K562 (cell line): ENCODE results near the gene SH2D7. TPM values are rescaled to one million over a fixed set of nuclear protein-coding genes. Genes with fewer than 3 reads are reported as not detected.

Source experiments
- ATAC-seq: fragments of 200-7000 bp; cut with Tn5 transposase; 3 replicates; pipeline ENCODE4 v1.9.1; 2020; ENCODE audit warnings: moderate library complexity
- BruUV-seq: library from RNA; stranded (reverse); fragments of 400-500 nt; replicated peaks from 2 replicates; lab custom pipeline; 2021; lab: Mats Ljungman, UMichigan
- CTCF ChIA-PET: fragments of 300-600 bp; formaldehyde crosslinking; extraction: SDS; loops from one replicate; lab custom pipeline; 2021; ENCODE audit warnings: low intra/inter-chr PET ratio; lab: Yijun Ruan, JAX
- POLR2A ChIA-PET: fragments of 300-600, 350-650 bp; sonication (Branson Sonifier 250); formaldehyde crosslinking; extraction: SDS; loops from one replicate; lab custom pipeline; 2021; ENCODE audit warnings: antibody characterized with exemption, inconsistent platforms; lab: Yijun Ruan, JAX
- DNase-seq, 4 experiments: peaks; one replicate each; pipeline versions ENCODE4 v3.0.0 to v3.0.0-alpha.2; 2011 to 2018; ENCODE audit warnings: low spot score in 3 of 4, mixed read lengths in 3 of 4; ENCODE audit errors: extremely low read depth in 1 of 4
- FAIRE-seq: peaks from 2 replicates; lab custom pipeline; 2011; peaks lifted over from hg19 to GRCh38; lab: Jason Lieb, UNC
- H2AFZ ChIP-seq: 2 replicates; pipeline ENCODE4 v1.6.0; 2011; ENCODE audit warnings: low read depth, low read length, control low read depth, inconsistent platforms
- H3K27ac ChIP-seq: fragments of 200-600 bp; 3 replicates; pipeline ENCODE4 v1.8.0; 2011; ENCODE audit warnings: low read depth, mild to moderate bottlenecking, control low read depth, inconsistent platforms, low read length, moderate library complexity, mixed read lengths; ENCODE audit errors: extremely low read depth
- H3K27me3 ChIP-seq, 2 experiments: fragments of 300-600 bp in 1 of 2; 2 replicates in 1 of 2; 3 replicates in 1 of 2; pipeline versions ENCODE4 v1.6.0 to v1.8.0; 2011; ENCODE audit warnings: inconsistent platforms in 2 of 2, low read length in 2 of 2, mild to moderate bottlenecking in 1 of 2, mixed read lengths in 1 of 2, moderate library complexity in 1 of 2; ENCODE audit not compliant: control insufficient read depth in 2 of 2, insufficient read depth in 2 of 2
- H3K36me3 ChIP-seq: fragments of 300-600 bp; 3 replicates; pipeline ENCODE4 v1.8.0; 2011; ENCODE audit warnings: mild to moderate bottlenecking, low read length, inconsistent platforms; ENCODE audit not compliant: control insufficient read depth, insufficient read depth
- H3K4me1 ChIP-seq, 2 experiments: fragments of 200-600 bp in 1 of 2; replicated peaks in 1 of 2; 2 replicates in 1 of 2; 3 replicates in 1 of 2; pipeline versions ENCODE4 v1.5.1 to v1.8.0; 2011; ENCODE audit warnings: inconsistent platforms in 2 of 2, low read length in 2 of 2, mild to moderate bottlenecking in 1 of 2, mixed read lengths in 1 of 2, moderate library complexity in 1 of 2; ENCODE audit not compliant: control insufficient read depth in 2 of 2, insufficient read depth in 2 of 2
- H3K4me2 ChIP-seq: 2 replicates; pipeline ENCODE4 v1.6.1; 2011; ENCODE audit warnings: low read length, control low read depth, inconsistent platforms, mixed read lengths; ENCODE audit not compliant: insufficient read depth
- H3K4me3 ChIP-seq: fragments of 200-600 bp; sonication (generic), shearing (Covaris generic); 2 replicates; pipeline ENCODE4 v1.5.1; 2016; ENCODE audit warnings: control low read depth, inconsistent platforms
- H3K79me2 ChIP-seq: fragments of 200-600 bp; 3 replicates; pipeline ENCODE4 v1.8.0; 2011; ENCODE audit warnings: low read length, inconsistent platforms; ENCODE audit not compliant: control insufficient read depth, insufficient read depth
- H3K9ac ChIP-seq, 2 experiments: 2 replicates each; pipeline versions ENCODE4 v1.6.0 to v1.6.1; 2011; ENCODE audit warnings: low read depth in 2 of 2, low read length in 2 of 2, control low read depth in 1 of 2, inconsistent platforms in 1 of 2, mild to moderate bottlenecking in 1 of 2, mixed read lengths in 1 of 2; ENCODE audit not compliant: insufficient read depth in 1 of 2
- H3K9me1 ChIP-seq: one replicate; pipeline ENCODE4 v1.6.0; 2011; ENCODE audit warnings: inconsistent platforms, mild to moderate bottlenecking, low read length, moderate library complexity; ENCODE audit not compliant: control insufficient read depth, insufficient read depth
- H3K9me3 ChIP-seq: replicated peaks from 2 replicates; pipeline ENCODE4 v1.5.1; 2011; ENCODE audit warnings: low read depth, low read length, inconsistent platforms; ENCODE audit not compliant: control insufficient read depth, insufficient read depth
- H4K20me1 ChIP-seq: replicated peaks from 2 replicates; pipeline ENCODE4 v1.6.1; 2011; ENCODE audit warnings: low read length, inconsistent platforms, mixed read lengths; ENCODE audit not compliant: control insufficient read depth, insufficient read depth
- ARID1B ChIP-seq: fragments of 450-650 bp; IDR thresholded peaks from 2 replicates; pipeline ENCODE4 v1.6.1; 2016; ENCODE audit warnings: antibody characterized with exemption, mild to moderate bottlenecking, inconsistent platforms
- ATF7 ChIP-seq: fragments of 450-650 bp; IDR thresholded peaks from 2 replicates; pipeline ENCODE4 v1.7.1; 2014; ENCODE audit warnings: mild to moderate bottlenecking, moderate library complexity
- CEBPZ ChIP-seq: fragments of 150-350 bp; IDR thresholded peaks from 2 replicates; pipeline ENCODE4 v1.6.1; 2014; ENCODE audit warnings: low read depth, mild to moderate bottlenecking, low read length, borderline replicate concordance
- CREB5 ChIP-seq: fragments of 250-450 bp; sonication (Bioruptor Pico); IDR thresholded peaks from 2 replicates; pipeline ENCODE4 v1.5.0; 2020; ENCODE audit warnings: mild to moderate bottlenecking
- CREM ChIP-seq: IDR thresholded peaks from 2 replicates; pipeline ENCODE4 v1.6.1; 2014; ENCODE audit warnings: antibody characterized with exemption, low read depth
- GATAD2A ChIP-seq: fragments of 450-650 bp; IDR thresholded peaks from 2 replicates; pipeline ENCODE4 v1.6.1; 2017
- MITF ChIP-seq: IDR thresholded peaks from 2 replicates; pipeline ENCODE4 v1.6.1; 2014; ENCODE audit warnings: antibody characterized with exemption
- MTA3 ChIP-seq: fragments of 450-650 bp; formaldehyde crosslinking; IDR thresholded peaks from 2 replicates; pipeline ENCODE4 v1.6.1; 2017; ENCODE audit warnings: mild to moderate bottlenecking, borderline replicate concordance
- NEUROD1 ChIP-seq: fragments of 150-350 bp; IDR thresholded peaks from 2 replicates; pipeline ENCODE4 v1.6.1; 2014; ENCODE audit warnings: borderline replicate concordance, low read length, low read depth; ENCODE audit not compliant: partially characterized antibody
- PCBP1 ChIP-seq: fragments of 200-400 bp; formaldehyde crosslinking; IDR thresholded peaks from 2 replicates; pipeline ENCODE4 v1.6.1; 2018; ENCODE audit warnings: mild to moderate bottlenecking, low read depth, low read length; ENCODE audit not compliant: poor library complexity, severe bottlenecking
- TCF15 ChIP-seq: fragments of 250-450 bp; sonication (Bioruptor Pico); IDR thresholded peaks from 2 replicates; pipeline ENCODE4 v1.8.0; 2022; ENCODE audit warnings: moderate library complexity, mild to moderate bottlenecking, inconsistent platforms
- WHSC1 ChIP-seq: IDR thresholded peaks from one replicate; pipeline ENCODE4 v1.6.1; 2012; ENCODE audit warnings: low read length, control low read depth, inconsistent platforms
- ZNF217 ChIP-seq: sonication (generic); formaldehyde crosslinking; IDR thresholded peaks from 2 replicates; pipeline ENCODE4 v1.8.0; 2022; ENCODE audit warnings: mild to moderate bottlenecking, missing genetic modification reagents
- ZNF263 ChIP-seq: sonication (generic); formaldehyde crosslinking; IDR thresholded peaks from 2 replicates; pipeline ENCODE4 v1.8.0; 2022; ENCODE audit warnings: mild to moderate bottlenecking, missing genetic modification reagents, borderline replicate concordance
- ZSCAN32 ChIP-seq: fragments of 450-650 bp; formaldehyde crosslinking; IDR thresholded peaks from 2 replicates; pipeline ENCODE4 v1.4.0; 2020; ENCODE audit warnings: mild to moderate bottlenecking, moderate library complexity
- WGBS: fragments of 100-300 bp; shearing (Covaris generic); methylation state at CpG from one replicate; pipeline ENCODE4 v1.1.6; 2016; ENCODE audit warnings: low coverage, mixed read lengths; ENCODE audit not compliant: insufficient coverage; ENCODE audit errors: missing lambda C conversion rate; 5-methylcytosine and 5-hydroxymethylcytosine counted together
- in situ Hi-C: fragments of 300-500 bp; cut with MboI; formaldehyde crosslinking; loops from 4 replicates; pipeline ENCODE4 v1.15.0; 2018; ENCODE audit warnings: inconsistent platforms, mixed read lengths
- intact Hi-C: fragments of 100-400 bp; cut with micrococcal nuclease; formaldehyde crosslinking; loops from 2 replicates; pipeline ENCODE4 v1.14.2; 2022
- polyA plus RNA-seq, 8 experiments: library from polyadenylated mRNA; depleted of rRNA in 4 of 8; stranded (reverse) in 5 of 8; unstranded in 3 of 8; fragments of >200 nt; fragmentation: Nextera tagmentation in 2 of 8; fragmentation: Illumina TruSeq in 1 of 8; extraction: Ambion mirVana in 2 of 8; extraction: Trizol in 1 of 8; gene quantifications; 2 replicates each; pipeline versions ENCODE4 v1.2.1 to v1.2.3, GENCODE V29; 2011 to 2014; ENCODE audit warnings: inconsistent platforms in 1 of 8, missing spikeins in 1 of 8
- total RNA-seq, 7 experiments: library from RNA; depleted of rRNA in 6 of 7; stranded (reverse); fragments of >200 nt in 6 of 7; fragmentation: Illumina TruSeq in 2 of 7; extraction: Trizol in 2 of 7; gene quantifications; 2 replicates each; pipeline versions ENCODE4 v1.2.1 to v1.2.3, GENCODE V29; 2011 to 2021; ENCODE audit warnings: low replicate concordance in 1 of 7

The SH2D7 gene
- total and polyA plus RNA-seq, 9 of the 15 experiments (the other 6 are each of a cell fraction or from before 2014, with no cell fraction given), result not detected

- CTCF ChIA-PET, result interaction anchor here (0.7 to 1.8 kb wide), 7 partner anchors 19 to 109 kb away, joined by 3 to 10 read pairs (median 4); no protein-coding TSS in a partner anchor
- DNase-seq, result peak; percentile 85 to 96 (median 94)
- ATAC-seq, result peak; percentile 92
- Histone ChIP-seq H3K27ac (peak within 1 kb of the TSS; percentile 81), H2AFZ (peak within 1 kb of the TSS; percentile 95), H3K4me2 (peak within 1 kb of the TSS; percentile 89), H3K36me3 (no peaks in the 10 kb centered on the region), H3K79me2 (peaks cover 9% of the 10 kb centered on the region; the same call in 2 of the 3 replicates), H3K9me3 (no peaks in the 10 kb centered on the region), H3K9me1 (peaks cover 4% of the 10 kb centered on the region), H3K9ac (peak within 1 kb of the TSS; percentile 90 to 99), H3K4me1 (peaks cover 25 to 31% of the 10 kb centered on the region in 2 experiments), H4K20me1 (0 out of 2 replicates have a peak, but pooled peaks cover 4% of the 10 kb centered on the region), H3K27me3 (no peaks in the 10 kb centered on the region), H3K4me3 (peak within 1 kb of the TSS; percentile 69)
- POLR2A ChIA-PET, result interaction anchor here (1.1 to 1.6 kb wide), 4 partner anchors 8 to 16 kb away, joined by 3 to 7 read pairs (median 4); no protein-coding TSS in a partner anchor
- in situ Hi-C loops, result no loop called here
- BruUV-seq, result TSS peak; percentile 69
- WGBS, result under 1% methylated on average over 56 of the region's 79 CpGs
- intact Hi-C loops, result loop anchor here (2.0 to 5.0 kb wide), 2 partner anchors 63 to 111 kb away; no protein-coding TSS in a partner anchor
- FAIRE-seq, result no peak
- TF ChIP-seq GATAD2A, result peak; percentile 90
- peak; percentile 25; the same call in 1 of the 2 replicates for TF ChIP-seq ARID1B
- no peak for TF ChIP-seq CREB5 (CRISPR knock-in tag)
- 0 out of 2 replicates have a peak, but pooled peaks have one; percentile 34 for TF ChIP-seq CREM
- TF ChIP-seq ATF7, result peak; percentile 2; the same call in 1 of the 2 replicates
- no peak for TF ChIP-seq NEUROD1
- TF ChIP-seq MTA3, result peak; percentile 90; the same call in 1 of the 2 replicates
- TF ChIP-seq TCF15, result no peak
- no peak for TF ChIP-seq WHSC1
- no peak for TF ChIP-seq ZSCAN32
- TF ChIP-seq CEBPZ, result no peak
- TF ChIP-seq ZNF217 (CRISPR knock-in tag), result no peak
- TF ChIP-seq PCBP1, result peak; percentile 49
- no peak for TF ChIP-seq ZNF263 (CRISPR knock-in tag)
- no peak for TF ChIP-seq MITF
These were observed 39.1 kb downstream of the SH2D7 start, which contains the start of gene CIB2 for GRCh38 chr15:78131295-78132061. TSS of gene CIB2 (minus strand) at chr15:78131445. CDS start at chr15:78131215, 230 bp downstream.
